OCI-LY7 (cell line): ENCODE measurements around the gene INPP5J. TPM values are rescaled to one million over a fixed set of nuclear protein-coding genes. Genes with fewer than 3 reads are reported as not detected.

Experiments used
- BruUV-seq: library from RNA; stranded (reverse); fragments of 400-500 nt; replicated peaks from 2 replicates; lab custom pipeline; 2021; lab: Mats Ljungman, UMichigan
- CTCF ChIA-PET: fragments of 300-600 bp; sonication (Branson Sonifier 250); formaldehyde crosslinking; loops from one replicate; lab custom pipeline; 2022; ENCODE audit warnings: antibody characterized with exemption; ENCODE audit not compliant: unreplicated experiment; lab: Charles Lee
- POLR2A ChIA-PET: fragments of 300-600 bp; sonication (Branson Sonifier 250); formaldehyde crosslinking; loops from one replicate; lab custom pipeline; 2022; ENCODE audit warnings: antibody characterized with exemption; lab: Charles Lee
- DNase-seq: peaks from one replicate; pipeline ENCODE4 v3.0.0-alpha.2; 2015; ENCODE audit warnings: low spot score
- H2AFZ ChIP-seq: fragments of 200-600 bp; sonication (generic), shearing (Covaris generic); 2 replicates; pipeline ENCODE4 v1.6.1; 2014; ENCODE audit warnings: mild to moderate bottlenecking, antibody characterized with exemption, low read length, moderate library complexity
- H3K27ac ChIP-seq: fragments of 200-600 bp; sonication (generic); 2 replicates; pipeline ENCODE4 v1.5.1; 2014; ENCODE audit warnings: mixed run types, low read depth, mild to moderate bottlenecking, moderate library complexity, low read length, inconsistent platforms; ENCODE audit not compliant: poor library complexity, severe bottlenecking
- H3K36me3 ChIP-seq: fragments of 200-600 bp; sonication (generic); 2 replicates; pipeline ENCODE4 v1.6.1; 2014; ENCODE audit warnings: mild to moderate bottlenecking, antibody characterized with exemption, low read length, moderate library complexity, mixed read lengths; ENCODE audit not compliant: insufficient read depth
- H3K4me1 ChIP-seq: fragments of 200-600 bp; sonication (generic); 2 replicates; pipeline ENCODE4 v1.5.1; 2014; ENCODE audit warnings: mild to moderate bottlenecking, low read length; ENCODE audit not compliant: insufficient read depth, poor library complexity, severe bottlenecking
- H3K4me2 ChIP-seq: fragments of 200-600 bp; sonication (generic); 2 replicates; pipeline ENCODE4 v1.6.1; 2014; ENCODE audit warnings: mild to moderate bottlenecking, low read length
- H3K4me3 ChIP-seq: fragments of 200-600 bp; sonication (generic); 2 replicates; pipeline ENCODE4 v1.5.1; 2014; ENCODE audit warnings: mild to moderate bottlenecking, low read depth, low read length; ENCODE audit not compliant: poor library complexity, severe bottlenecking
- H3K79me2 ChIP-seq: fragments of 200-600 bp; sonication (generic); 2 replicates; pipeline ENCODE4 v1.6.1; 2016; ENCODE audit warnings: low read depth, mild to moderate bottlenecking, low read length, moderate library complexity, mixed read lengths; ENCODE audit not compliant: insufficient read depth
- H3K9me2 ChIP-seq: fragments of 200-600 bp; sonication (generic); 2 replicates; pipeline ENCODE4 v1.6.1; 2016; ENCODE audit warnings: mild to moderate bottlenecking, low read length, mixed read lengths; ENCODE audit not compliant: insufficient read depth
- H3K9me3 ChIP-seq: fragments of 200-600 bp; sonication (generic); 2 replicates; pipeline ENCODE4 v1.6.1; 2014; ENCODE audit warnings: mild to moderate bottlenecking, mixed run types, low read length, mixed read lengths
- H4K20me1 ChIP-seq: fragments of 200-600 bp; sonication (generic); 2 replicates; pipeline ENCODE4 v1.6.1; 2014; ENCODE audit warnings: mild to moderate bottlenecking, antibody characterized with exemption, low read length, moderate library complexity, mixed read lengths; ENCODE audit not compliant: insufficient read depth
- EZH2phosphoT487 ChIP-seq: fragments of 200-600 bp; sonication (generic); IDR thresholded peaks from 2 replicates; pipeline ENCODE4 v1.6.1; 2018; ENCODE audit warnings: low read depth, borderline replicate concordance, mild to moderate bottlenecking, mixed run types, antibody characterized with exemption, low read length, moderate library complexity, mixed read lengths
- intact Hi-C: fragments of 100-400 bp; cut with micrococcal nuclease; formaldehyde crosslinking; loops from one replicate; pipeline ENCODE4 v1.10.0; 2022; ENCODE audit not compliant: unreplicated experiment
- total RNA-seq, 2 experiments: library from RNA; depleted of rRNA in 1 of 2; stranded (reverse); fragments of >200 nt in 1 of 2; shearing (Covaris generic) in 1 of 2; gene quantifications; 2 replicates each; pipeline ENCODE4 v1.2.3, GENCODE V29; 2014 to 2022
- TF ChIP-seq, protein P1 (sequence below): fragments of 200-600 bp; sonication (generic); conservative IDR thresholded peaks from 2 replicates; pipeline ENCODE4 v1.5.1; 2014; ENCODE audit warnings: mild to moderate bottlenecking, antibody characterized with exemption, low read length, moderate library complexity, mixed read lengths

INPP5J gene
- total RNA-seq, 2 experiments from 2014 or later = 7.5 TPM; not detected in 1

DNA sequence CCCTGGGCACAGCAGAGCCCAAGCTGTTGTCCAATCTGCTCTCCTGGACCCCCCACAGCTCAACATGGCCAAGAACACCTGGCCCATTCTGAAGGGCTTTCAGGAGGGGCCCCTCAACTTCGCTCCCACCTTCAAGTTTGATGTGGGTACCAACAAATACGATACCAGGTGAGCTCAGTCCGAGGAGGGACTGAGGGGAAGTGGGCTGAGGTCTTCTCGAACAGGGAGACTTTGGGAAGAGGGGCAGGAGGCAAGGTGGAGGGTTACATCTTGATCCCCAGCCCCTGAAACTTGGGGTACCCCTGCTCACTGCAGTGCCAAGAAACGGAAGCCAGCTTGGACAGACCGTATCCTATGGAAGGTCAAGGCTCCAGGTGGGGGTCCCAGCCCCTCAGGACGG, 5.4 kb downstream of the INPP5J start:
- no peaks in the 10 kb centered on the region for H3K9me3 ChIP-seq
- H3K4me2 ChIP-seq = peak overlapping the region; percentile 43; the same call in 1 of the 2 replicates

DNA sequence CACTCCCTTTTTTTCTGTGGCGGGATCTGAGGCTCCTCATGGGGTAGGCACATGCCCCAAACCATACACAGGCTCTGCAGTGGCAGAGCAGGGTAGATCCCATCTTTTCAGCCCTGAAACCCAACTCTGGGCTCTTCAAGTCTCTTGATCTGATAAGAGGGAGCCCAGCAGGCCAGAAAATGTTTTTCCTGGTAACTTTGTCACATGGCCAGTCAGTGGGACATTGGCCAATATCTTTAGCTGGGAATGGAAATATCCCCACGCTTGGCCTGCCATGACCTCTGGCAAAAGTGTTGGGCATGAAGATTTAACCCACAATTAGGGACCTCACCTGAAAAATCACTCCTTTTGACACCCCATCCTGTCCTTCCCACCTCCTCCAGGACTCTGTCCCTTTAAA, 8.1 kb downstream of the INPP5J start:
- BruUV-seq = no TSS peak
- ChIA-PET POLR2A (interaction anchor here (0.6 kb wide), 1 partner anchor 29 kb away, joined by 4 read pairs; the partner anchor contains the start of gene RNF185), CTCF (no interaction called here)
- intact Hi-C loops = no loop called here
- Histone ChIP-seq H3K9me3 (no peaks in the 10 kb centered on the region), H4K20me1 (no peaks in the 10 kb centered on the region), H3K4me3 (no peak overlapping the region), H3K9me2 (no peaks in the 10 kb centered on the region), H3K4me2 (no peak overlapping the region), H3K36me3 (no peaks in the 10 kb centered on the region), H3K79me2 (no peaks in the 10 kb centered on the region), H3K4me1 (peaks cover 8% of the 10 kb centered on the region), H2AFZ (no peak overlapping the region), H3K27ac (no peak overlapping the region)
- no peak for DNase-seq
- TF ChIP-seq, protein P1, sequence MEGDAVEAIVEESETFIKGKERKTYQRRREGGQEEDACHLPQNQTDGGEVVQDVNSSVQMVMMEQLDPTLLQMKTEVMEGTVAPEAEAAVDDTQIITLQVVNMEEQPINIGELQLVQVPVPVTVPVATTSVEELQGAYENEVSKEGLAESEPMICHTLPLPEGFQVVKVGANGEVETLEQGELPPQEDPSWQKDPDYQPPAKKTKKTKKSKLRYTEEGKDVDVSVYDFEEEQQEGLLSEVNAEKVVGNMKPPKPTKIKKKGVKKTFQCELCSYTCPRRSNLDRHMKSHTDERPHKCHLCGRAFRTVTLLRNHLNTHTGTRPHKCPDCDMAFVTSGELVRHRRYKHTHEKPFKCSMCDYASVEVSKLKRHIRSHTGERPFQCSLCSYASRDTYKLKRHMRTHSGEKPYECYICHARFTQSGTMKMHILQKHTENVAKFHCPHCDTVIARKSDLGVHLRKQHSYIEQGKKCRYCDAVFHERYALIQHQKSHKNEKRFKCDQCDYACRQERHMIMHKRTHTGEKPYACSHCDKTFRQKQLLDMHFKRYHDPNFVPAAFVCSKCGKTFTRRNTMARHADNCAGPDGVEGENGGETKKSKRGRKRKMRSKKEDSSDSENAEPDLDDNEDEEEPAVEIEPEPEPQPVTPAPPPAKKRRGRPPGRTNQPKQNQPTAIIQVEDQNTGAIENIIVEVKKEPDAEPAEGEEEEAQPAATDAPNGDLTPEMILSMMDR = no peak
- no peak for TF ChIP-seq EZH2phosphoT487

More for the DNA sequence above, 5.4 kb downstream of the INPP5J start:
- H3K4me3 ChIP-seq = no peak overlapping the region
- no peak overlapping the region for H3K27ac ChIP-seq
- H3K36me3 ChIP-seq = no peaks in the 10 kb centered on the region
- peak overlapping the region; percentile 21; the same call in 1 of the 2 replicates for H2AFZ ChIP-seq
- DNase-seq = no peak
- intact Hi-C loops = no loop called here
- CTCF ChIA-PET = interaction anchor here (0.6 kb wide), 2 partner anchors 27 to 177 kb away, joined by 3 to 10 read pairs; no protein-coding TSS in a partner anchor
- no peaks in the 10 kb centered on the region for H4K20me1 ChIP-seq
- POLR2A ChIA-PET = interaction anchor here (0.9 kb wide), 1 partner anchor 20 kb away, joined by 3 read pairs; no protein-coding TSS in a partner anchor
- BruUV-seq = no TSS peak
- peaks cover 8% of the 10 kb centered on the region for H3K4me1 ChIP-seq
- H3K79me2 ChIP-seq = no peaks in the 10 kb centered on the region
- no peaks in the 10 kb centered on the region for H3K9me2 ChIP-seq
- TF ChIP-seq EZH2phosphoT487 = no peak
- TF ChIP-seq, protein P1 = no peak

DNA sequence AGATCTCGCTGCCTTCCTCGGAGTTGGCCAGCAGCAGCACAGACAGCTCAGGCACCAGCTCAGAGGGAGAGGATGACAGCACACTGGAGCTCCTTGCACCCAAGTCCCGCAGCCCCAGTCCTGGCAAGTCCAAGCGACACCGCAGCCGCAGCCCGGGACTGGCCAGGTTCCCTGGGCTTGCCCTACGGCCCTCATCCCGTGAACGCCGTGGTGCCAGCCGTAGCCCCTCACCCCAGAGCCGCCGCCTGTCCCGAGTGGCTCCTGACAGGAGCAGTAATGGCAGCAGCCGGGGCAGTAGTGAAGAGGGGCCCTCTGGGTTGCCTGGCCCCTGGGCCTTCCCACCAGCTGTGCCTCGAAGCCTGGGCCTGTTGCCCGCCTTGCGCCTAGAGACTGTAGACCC, 11.1 kb downstream of the INPP5J start:
- CTCF ChIA-PET = interaction anchor here (0.6 kb wide), 1 partner anchor 1111 kb away, joined by 5 read pairs; no protein-coding TSS in a partner anchor
- no peaks in the 10 kb centered on the region for H4K20me1 ChIP-seq
- no peak overlapping the region for H2AFZ ChIP-seq

More for the DNA sequence above, 11.1 kb downstream of the INPP5J start:
- no peak overlapping the region for H3K4me3 ChIP-seq
- intact Hi-C loops = no loop called here
- no peak for DNase-seq
- H3K4me2 ChIP-seq = no peak overlapping the region
- POLR2A ChIA-PET = no interaction called here
- H3K4me1 ChIP-seq = no peaks in the 10 kb centered on the region
- H3K79me2 ChIP-seq = no peaks in the 10 kb centered on the region
- H3K36me3 ChIP-seq = no peaks in the 10 kb centered on the region
- no peak for TF ChIP-seq EZH2phosphoT487
- TF ChIP-seq, protein P1 = no peak
- no peak overlapping the region for H3K27ac ChIP-seq
- no TSS peak for BruUV-seq
- no peaks in the 10 kb centered on the region for H3K9me2 ChIP-seq
- no peaks in the 10 kb centered on the region for H3K9me3 ChIP-seq
